Stromal cell of bone marrow (primary cell): ENCODE measurements around the gene MORF4L2.
"Not testable (repeated sequence)": the region's sequence is repeated elsewhere in the genome, so short reads cannot be mapped to it uniquely, and the experiment has no call there.

Experiments
- DNase-seq: peaks from one replicate; pipeline ENCODE4 v3.0.0-alpha.2; 2012; ENCODE audit warnings: low read depth

Gene MORF4L2

GRCh38 chrX:103678199-103678993 lies 8.1 kb downstream of the MORF4L2 start:
- DNase-seq: no peak

- no peak for DNase-seq
These were observed 11.7 kb downstream of the MORF4L2 start for GRCh38 chrX:103674531-103675454.

- no peak for DNase-seq
These were observed 16.8 kb downstream of the MORF4L2 start for GRCh38 chrX:103669745-103670144.

- no peak for DNase-seq
These were observed 20.0 kb downstream of the MORF4L2 start for GRCh38 chrX:103666202-103667107.

GRCh38 chrX:103663981-103664762 lies 22.3 kb downstream of the MORF4L2 start:
- DNase-seq: no peak

- DNase-seq: not testable (repeated sequence)
These were observed 27.0 kb downstream of the MORF4L2 start for GRCh38 chrX:103659460-103659859.

- no peak for DNase-seq
These were observed 27.6 kb downstream of the MORF4L2 start for GRCh38 chrX:103658681-103659433.

- DNase-seq: not testable (repeated sequence)
These were observed 29.4 kb downstream of the MORF4L2 start for GRCh38 chrX:103657066-103657465.

- DNase-seq: peak; percentile 51
These were observed 29.9 kb downstream of the MORF4L2 start for GRCh38 chrX:103656617-103657016.

- not testable (repeated sequence) for DNase-seq
These were observed 31.1 kb downstream of the MORF4L2 start for GRCh38 chrX:103655230-103656000.

GRCh38 chrX:103651151-103651773 lies 35.2 kb downstream of the MORF4L2 start:
- DNase-seq: no peak

GRCh38 chrX:103647630-103648029 lies 38.9 kb downstream of the MORF4L2 start:
- DNase-seq: no peak

- DNase-seq: no peak
These were observed 42.4 kb downstream of the MORF4L2 start for GRCh38 chrX:103644125-103644524.

- no peak for DNase-seq
These were observed 45.9 kb downstream of the MORF4L2 start for GRCh38 chrX:103640401-103641155.

- not testable (repeated sequence) for DNase-seq
These were observed 47.8 kb downstream of the MORF4L2 start for GRCh38 chrX:103638479-103639346.

GRCh38 chrX:103637604-103638338 lies 48.7 kb downstream of the MORF4L2 start:
- DNase-seq: no peak

- DNase-seq: no peak
These were observed 51.1 kb downstream of the MORF4L2 start for GRCh38 chrX:103635436-103635835.
